SH-SY5Y (cell line): ENCODE data around the gene MEIKIN.

Experiments used
- GATA2 ChIP-seq: IDR thresholded peaks from 2 replicates; pipeline ENCODE4 v1.6.1; 2011; ENCODE audit warnings: mild to moderate bottlenecking, low read depth, low read length
- GATA3 ChIP-seq: IDR thresholded peaks from 2 replicates; pipeline ENCODE4 v1.6.1; 2011; ENCODE audit warnings: low read depth, mild to moderate bottlenecking, low read length, moderate library complexity

DNA sequence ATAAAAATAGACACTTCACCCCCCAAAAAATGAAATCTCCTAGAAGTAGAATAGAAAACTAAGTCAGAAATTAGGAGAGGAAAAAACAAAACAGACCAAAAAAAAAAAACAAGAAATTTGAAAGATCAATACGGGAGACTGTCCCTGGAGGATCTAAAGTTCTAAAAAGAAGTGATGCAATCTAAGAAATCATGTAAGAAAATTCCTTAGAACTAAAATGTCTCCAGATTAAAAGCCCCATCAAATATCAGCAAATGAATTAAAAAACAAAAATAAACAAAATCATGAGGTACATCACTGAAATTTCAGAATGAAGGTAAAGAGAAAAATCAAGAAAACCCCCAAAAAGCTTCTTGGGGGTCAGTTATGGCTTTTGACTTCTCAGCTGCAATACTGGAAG lies 162.1 kb downstream of the MEIKIN start:
- TF ChIP-seq GATA2 (no peak), GATA3 (no peak)
